NCI-H1092 (cell line): ENCODE results near the gene AGFG2.
A peak's percentile ranks its signal among the peaks of the same experiment; 100 is the strongest.
"Not testable (repeated sequence)": the region's sequence is repeated elsewhere in the genome, so short reads cannot be mapped to it uniquely, and the experiment has no call there.

Experiments
- DNase-seq: peaks from one replicate; lab custom pipeline; 2025; lab: John Stamatoyannopoulos, UW

The AGFG2 gene

DNA sequence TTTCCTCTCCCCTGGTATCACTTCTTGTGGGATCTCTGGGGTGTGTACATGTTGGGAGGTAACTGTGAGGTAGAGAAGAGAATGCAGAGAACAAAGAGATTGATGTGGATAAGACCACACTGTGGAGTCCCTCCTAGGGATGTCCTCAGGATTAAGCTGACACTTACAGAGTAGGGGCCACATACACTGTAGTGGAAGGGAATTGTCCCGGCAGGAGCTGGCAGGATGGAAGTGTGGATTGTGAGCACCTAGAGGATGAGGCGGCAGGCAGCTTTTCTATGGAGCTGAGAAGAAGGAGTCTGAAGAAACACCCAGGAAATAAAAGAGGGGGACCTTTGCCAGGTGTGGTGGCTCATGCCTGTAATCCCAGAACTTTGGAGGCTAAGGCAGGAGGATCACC lies 13.5 kb downstream of the AGFG2 start:
- DNase-seq = no peak

DNA sequence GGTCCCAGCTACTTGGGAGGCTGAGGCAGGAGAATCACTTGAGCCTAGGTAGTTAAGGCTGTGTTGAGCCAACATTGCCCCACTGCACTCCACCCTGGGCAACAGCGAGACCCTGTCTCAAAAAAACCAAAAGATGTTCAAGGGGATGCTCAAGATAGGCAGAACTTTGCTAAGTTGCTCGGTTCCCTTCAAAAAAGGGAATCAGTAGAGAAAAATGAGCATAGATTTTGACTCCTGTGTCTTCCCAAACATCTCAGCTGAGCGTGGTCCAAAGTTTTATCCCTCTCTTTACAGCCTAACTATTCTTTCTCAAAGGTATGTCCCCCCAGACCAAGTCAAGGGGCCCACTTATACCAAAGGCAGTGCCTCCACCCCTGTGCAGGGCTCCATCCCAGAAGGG lies 14.0 kb downstream of the AGFG2 start:
- DNase-seq = no peak

DNA sequence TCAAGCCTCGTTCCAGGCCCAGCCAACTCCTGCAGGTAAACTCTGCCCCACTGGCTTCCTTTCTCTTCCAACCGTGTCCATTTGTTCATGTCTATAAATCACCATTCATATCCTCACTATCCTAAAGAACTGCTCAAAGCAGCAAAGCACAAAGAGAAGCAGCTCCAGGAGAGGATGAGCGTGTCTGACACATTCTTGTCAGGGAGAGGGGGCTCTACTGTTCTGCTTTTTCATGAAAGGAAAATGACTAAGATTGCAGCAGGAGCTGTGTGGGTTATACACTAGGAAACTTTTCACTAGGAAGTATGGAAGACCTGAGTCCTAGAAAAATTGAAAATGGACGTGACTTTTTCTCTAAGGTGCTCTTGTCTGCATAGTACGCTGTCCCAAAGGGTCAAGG lies 16.7 kb downstream of the AGFG2 start:
- DNase-seq = no peak

DNA sequence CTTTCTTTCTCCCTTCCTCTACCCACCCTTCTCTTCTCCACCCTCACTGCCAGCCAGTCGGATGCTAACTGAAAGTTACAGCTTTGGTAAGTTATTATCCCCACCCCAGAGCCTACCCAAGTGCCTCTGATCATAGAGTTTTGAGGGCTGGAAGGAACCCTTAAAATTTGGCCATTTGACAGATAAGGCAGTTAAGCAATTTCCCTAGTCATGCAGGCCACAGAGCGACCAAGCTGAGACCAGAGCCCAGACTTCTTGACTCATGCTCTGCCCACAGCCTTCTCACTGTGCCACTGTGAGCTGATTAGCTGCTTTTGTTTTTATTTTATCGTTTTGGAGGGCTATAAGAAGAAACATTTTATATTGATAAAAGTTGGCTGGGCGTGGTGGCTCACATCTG lies 17.5 kb downstream of the AGFG2 start:
- DNase-seq = no peak

- DNase-seq = no peak
These were observed 20.1 kb downstream of the AGFG2 start for GRCh38 chr7:100559127-100559526.

DNA sequence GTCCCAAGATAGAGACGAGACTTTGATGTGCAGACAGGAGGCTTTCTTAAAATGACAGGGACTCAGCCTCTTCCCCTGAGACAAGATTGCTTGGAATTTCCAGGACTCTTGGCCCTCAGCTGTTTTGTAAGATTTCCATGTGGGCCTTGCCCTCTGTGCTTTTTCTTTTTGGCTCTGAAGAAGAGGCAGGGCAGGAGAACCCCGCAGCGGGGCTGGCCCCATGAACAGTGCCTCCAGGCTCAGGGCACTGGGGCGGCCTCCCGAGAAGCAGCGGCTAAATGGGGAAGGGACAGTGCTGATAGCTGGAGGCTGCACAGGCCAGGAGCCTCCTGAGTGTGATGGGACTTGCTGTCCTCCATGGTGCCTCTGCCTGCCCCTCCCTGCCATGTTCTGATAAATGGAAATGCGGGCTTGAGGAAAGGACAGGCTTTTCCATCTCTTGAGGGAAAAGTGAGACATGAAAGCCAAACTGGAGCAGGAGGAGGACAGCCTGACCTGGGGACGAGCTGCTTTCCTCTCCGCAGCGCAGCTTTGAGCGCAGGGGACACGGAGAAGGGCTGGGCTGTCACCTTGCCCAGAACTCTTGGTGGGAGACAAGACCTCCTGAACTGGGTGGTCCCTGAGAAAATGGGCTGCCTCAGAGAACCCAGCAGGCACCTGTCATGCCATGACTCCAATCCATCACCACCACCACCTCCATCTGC lies 22.6 kb downstream of the AGFG2 start:
- no peak for DNase-seq

DNA sequence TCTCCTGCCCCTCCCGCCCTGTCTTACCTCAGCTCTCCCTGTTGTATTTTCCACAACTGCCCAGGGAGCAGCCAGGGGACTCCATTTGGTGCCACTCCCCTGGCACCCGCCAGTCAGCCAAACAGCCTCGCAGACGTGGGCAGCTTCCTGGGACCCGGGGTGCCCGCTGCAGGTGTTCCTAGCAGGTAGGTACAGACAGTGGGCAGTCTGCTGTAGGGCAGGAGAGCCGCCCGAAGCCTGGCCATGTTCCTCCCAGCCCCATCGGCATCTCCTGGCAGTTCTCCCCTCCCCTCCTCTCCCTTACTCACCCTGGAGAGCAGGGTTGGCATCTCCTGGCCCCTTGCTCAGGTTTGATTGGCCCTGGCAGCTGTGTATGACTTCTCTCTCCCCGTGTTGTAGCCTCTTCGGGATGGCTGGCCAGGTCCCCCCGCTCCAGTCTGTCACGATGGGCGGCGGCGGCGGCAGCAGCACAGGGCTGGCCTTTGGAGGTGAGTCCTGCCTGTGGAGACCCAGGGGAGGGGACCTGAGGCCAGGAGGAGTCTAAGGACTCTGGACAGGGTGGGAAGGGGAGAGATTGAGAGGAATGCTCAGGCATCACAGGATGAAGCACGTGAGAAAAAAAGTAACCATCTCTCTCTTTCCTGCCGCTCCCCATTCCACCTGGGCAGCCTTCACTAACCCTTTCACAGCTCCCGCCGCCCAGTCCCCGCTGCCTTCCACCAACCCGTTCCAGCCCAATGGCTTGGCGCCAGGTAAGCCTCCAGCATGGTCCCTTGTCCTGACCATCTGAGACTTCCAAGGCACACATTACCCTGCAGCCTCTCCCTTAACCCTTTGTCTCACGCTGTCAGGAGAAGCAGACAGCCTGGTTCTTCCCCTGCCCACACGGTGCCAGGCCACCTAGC lies 23.4 kb downstream of the AGFG2 start:
- no peak for DNase-seq

DNA sequence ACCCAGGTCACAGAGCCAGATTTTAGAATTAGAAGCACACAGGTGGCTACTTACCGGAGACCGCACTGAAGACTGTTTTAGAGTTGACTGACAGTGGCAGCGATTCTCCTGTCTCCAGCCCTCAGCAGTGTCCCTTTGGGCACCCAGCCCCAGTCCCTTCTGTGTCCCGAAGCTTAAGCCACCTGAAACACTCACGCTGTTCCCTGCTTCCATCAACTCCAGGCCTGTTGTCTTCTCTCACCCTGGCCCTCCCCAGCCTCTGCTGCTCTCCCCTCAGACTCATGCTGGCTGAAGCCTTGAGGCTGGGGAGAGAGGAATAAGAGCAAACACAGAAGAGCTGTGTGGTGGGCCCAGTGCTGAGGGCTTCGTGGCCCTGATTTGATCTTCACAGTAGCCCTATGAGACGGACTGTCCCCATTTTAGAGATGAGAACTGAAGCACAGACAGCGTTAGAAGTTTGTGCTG lies 24.1 kb downstream of the AGFG2 start:
- DNase-seq = no peak

GRCh38 chr7:100563809-100564400 lies 24.9 kb downstream of the AGFG2 start:
- DNase-seq = no peak

- not testable (repeated sequence) for DNase-seq
These were observed 25.4 kb downstream of the AGFG2 start for GRCh38 chr7:100564405-100564804.

- DNase-seq = no peak
These were observed 26.1 kb downstream of the AGFG2 start for GRCh38 chr7:100565133-100565571.

GRCh38 chr7:100566018-100566531 lies 27.1 kb downstream of the AGFG2 start:
- DNase-seq = no peak

DNA sequence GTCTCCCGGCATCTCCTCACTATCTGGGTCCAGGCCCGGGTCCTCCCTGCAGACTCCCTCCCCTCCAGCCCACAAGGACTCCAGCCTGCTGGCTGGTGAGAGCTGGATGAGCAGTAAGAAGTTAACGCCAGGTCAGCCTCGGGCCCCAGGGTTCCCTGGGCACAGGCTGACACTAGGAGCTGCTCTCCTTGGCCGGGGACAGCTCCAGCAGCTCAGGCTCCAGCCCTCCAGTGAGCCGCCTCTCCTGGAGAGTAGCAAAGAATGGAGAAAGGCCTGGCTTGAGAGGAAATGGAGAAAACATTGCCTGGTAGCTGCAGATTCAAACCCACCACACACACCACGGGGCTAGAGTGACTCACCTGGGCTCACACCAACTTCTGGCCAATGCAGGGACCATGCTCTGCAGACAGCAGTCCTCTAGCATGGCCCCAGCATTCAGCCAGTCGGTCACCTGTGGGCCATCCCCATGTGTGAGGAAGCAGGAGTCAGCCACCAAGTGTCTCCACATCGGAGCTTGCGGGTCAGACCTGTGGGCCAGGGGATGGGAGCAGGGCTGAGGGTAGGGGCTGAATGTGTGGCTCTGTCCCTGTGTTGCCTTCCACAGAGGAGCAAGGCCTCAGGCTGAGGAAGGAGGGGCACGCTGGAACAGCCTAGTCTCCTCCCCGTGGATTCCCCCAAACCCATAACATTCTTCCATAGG lies 28.2 kb downstream of the AGFG2 start:
- no peak for DNase-seq

GRCh38 chr7:100567751-100568175 lies 28.8 kb downstream of the AGFG2 start:
- no peak for DNase-seq

GRCh38 chr7:100568176-100568895 lies 29.3 kb downstream of the AGFG2 start:
- DNase-seq = no peak

DNA sequence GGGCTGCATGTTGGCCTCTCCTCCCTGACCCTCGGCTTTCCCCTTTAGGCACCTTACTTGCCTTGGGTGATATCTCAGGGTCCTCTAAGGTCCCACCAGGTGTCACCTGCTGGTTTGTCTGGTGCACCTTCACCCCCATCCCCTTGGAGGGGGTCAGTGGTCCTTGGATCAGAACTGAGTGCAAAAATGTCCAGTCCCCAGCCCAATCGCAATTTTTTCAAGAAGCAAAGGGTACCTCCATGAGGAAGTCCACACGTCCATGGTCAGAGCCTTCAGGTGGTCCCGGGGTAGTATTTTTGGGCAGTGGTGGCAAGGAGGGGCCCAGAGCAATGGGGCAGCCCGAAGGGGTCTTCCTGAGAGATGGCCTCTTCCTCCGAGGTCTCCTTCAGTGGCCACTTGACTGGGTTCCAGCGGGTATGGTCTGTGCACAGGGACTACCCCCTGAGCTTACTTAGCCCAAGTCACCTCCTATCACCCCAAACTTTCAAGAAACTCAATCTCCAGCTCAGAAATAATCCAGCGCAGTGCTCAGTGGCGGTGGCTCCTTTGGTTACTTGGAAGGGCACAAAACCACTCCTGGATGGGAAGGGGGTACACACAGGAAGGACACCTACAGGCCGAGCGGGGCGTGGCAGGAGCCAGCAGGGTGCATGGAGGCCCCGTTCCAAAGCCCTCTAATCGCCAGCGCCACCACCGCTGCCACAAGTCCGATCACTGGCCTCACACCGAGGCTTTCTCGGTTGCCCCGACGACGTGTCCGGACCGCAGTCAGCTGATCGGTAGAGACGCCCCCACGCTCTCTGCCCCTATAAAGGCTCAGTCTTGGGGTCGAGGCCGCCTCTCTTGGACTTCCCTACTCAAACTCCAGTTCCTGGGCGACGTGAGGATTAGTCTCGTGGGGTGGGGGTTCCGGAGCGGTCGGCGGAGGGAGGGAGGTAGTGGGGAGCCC lies 30.2 kb downstream of the AGFG2 start:
- peak; percentile 61 for DNase-seq

DNA sequence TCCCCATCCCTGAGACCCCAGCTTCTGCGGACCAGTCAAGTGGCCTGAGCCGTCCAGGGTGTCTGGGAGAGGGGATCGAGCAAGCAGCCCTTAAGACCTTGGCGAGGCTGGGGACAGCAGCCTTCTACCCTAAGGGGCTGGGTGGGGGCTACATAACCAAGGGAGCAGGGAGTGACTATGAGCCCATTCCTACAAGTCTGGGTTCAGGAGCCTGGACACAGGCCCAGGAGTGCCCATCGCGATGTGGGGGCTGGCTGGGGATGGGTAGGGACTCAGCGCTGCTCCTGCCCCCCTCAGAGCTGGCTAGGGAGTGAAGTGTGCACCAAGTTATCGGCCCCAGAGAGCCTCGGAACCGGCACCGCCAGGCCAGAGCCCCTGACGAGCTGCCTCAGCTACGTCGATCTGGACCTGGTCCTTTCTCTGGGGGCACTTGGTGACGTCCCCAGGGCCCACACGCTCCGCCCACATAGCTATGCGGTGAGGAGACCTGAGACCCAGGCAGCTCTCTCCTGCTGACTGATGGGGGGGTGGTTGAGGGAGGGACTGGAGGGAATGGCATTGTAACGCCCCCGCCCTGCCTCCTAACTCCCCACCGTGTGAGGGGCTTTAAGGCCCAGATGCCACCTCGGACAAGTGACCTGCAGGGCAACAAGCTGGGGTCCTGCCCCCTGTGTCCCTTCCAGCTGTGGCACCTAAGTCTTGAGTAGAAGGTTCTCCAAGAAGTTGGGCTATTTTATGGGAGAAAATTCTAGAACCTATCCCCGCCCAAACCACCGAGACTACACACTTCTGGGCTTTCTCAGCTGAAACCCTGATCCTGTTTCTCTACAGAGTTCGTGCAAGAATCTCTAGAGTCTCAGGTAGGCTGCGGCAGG lies 32.2 kb downstream of the AGFG2 start:
- no peak for DNase-seq

GRCh38 chr7:100571829-100572116 lies 32.8 kb downstream of the AGFG2 start:
- DNase-seq = no peak

DNA sequence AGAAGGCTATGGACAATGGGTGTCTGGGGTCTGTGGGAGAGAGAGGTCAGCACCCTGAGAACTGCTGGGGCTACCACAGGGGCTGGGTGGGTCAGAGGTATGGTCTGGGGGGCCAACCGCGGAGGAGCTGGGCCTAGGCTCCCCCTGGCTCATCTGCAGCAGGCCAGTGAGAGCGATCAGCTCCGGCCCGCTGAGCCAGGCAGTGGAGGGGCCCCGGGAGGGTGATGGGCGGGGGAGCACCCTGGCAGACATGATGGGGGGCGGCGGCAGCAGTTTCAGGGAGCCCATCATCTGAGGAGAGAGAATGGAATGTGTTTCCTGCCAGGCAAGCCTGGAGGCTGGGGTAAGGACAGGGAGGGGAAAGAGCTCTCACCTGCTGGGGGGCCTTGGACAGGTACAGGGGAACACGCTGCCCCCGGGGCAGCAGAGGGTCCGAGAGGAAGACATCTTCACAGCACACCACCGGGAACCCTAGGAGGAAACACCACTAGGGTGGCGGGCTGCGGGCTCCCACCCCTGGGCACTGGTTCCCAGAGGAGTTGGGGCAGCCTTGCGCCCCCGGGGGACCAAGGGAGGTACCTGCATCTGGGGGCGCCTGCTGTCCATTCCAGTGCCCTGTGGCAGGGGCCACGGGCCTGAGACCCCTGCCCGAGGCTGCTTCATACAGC lies 33.4 kb downstream of the AGFG2 start:
- no peak for DNase-seq
